Kidney tubule cell (primary cell): Measurements from ENCODE around the gene NAT16.

Experiments used
- DNase-seq: peaks from one replicate; pipeline ENCODE4 v3.0.0-alpha.2; 2018; ENCODE audit warnings: low spot score

The NAT16 gene

DNA sequence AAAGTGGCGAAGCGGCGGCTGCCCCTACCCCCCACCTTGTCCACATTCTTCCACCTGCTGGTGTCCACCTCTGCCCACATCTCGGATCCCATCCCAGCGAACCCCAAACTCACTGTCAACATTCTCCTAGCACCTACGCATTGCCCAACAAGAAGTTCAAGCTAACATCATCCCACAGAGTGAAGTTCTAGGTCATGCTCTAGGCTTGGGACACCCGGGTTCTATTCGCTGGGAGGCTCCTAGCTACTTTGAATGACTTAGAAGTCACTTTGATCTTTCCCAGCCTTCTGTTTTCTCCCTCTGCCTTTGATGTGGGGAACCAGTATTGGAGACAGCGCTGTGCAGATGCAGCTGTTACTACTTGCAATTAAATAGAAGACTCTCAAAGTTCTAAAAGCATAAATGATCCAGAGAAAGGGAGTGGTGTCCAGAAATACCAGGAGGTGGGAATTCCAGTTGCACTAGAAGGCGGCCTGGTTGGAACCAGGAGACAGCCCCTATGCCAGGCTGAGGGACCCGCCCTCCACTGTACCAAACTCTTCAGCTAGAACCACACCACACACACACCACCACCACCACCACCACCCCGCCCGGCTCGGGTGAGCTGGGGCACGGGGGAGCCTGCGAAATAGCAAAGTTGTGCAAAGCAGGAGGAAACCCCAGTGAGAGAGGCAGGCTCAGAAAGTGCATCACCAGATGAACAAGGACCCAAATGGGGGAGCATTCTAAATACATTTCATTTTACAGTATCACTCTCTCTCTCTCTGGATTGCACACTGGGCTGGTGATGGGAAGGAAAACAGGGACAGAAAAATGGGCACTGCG, 9.3 kb downstream of the NAT16 start:
- no peak for DNase-seq

DNA sequence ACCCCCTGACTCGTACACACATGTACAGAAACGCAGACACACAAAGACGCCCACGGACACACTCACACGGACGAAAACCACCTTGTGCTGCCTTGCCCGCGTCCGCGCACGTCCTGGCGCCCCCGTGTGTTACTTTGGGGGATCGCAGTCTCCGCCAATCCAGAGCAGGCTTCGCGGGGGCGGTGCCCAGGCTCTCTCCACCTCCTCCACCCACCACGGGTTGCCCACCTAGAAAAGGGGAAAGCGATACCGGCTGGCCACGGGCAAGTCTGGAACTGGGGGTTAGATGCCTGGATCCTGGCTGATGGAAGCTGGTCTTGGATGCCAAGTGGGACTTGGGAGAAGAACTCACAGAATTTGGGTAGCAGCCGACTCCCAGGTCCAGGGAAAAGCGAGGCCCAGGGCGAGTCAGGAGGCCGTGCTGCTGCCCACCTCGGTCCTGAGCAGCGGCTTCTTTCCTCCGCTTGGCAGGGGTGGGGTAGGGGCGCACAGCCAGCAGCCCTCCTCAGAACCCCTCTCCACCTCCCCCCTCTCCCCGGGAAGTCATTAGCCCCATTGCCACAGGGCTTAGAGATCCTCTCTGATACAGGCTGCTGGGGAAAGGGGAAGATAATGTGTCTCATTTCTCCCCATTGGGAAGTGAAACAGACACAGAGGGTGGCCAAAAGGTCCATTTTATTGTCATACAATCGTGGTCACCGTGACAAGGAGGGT, 10.1 kb downstream of the NAT16 start:
- DNase-seq = peak; percentile 63

DNA sequence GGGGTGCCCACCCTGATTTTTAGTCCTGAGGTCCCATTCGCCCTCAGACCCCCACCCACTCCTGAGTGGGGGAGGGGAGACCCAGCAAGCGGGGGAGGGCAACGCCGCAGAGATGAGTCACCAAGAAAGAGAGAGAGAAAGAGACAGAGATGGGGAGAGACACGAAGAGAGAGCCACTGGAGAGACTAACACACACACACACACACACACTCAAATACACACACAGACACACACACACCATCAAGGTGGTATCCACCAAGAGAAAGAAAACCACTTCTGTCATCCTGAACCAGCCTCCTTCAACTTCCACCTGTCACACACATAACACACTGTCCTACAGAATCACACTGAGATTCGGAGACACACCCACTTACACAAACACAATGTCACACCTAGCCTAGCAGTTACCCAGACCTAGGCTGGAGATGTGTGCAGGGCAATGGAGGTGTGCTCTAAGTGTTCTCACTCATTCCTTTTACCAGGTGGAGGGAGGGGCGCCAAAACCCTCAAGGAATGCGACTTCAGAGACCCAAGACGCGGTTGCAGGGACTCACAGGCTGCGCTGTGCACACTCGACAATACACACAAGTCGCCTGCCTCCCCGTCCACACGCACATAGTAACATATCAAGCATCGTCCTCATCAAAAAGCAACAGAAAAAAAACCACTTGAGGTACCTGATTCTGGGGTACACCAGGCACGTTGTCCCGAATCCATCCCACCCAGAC, 10.8 kb downstream of the NAT16 start:
- no peak for DNase-seq

DNA sequence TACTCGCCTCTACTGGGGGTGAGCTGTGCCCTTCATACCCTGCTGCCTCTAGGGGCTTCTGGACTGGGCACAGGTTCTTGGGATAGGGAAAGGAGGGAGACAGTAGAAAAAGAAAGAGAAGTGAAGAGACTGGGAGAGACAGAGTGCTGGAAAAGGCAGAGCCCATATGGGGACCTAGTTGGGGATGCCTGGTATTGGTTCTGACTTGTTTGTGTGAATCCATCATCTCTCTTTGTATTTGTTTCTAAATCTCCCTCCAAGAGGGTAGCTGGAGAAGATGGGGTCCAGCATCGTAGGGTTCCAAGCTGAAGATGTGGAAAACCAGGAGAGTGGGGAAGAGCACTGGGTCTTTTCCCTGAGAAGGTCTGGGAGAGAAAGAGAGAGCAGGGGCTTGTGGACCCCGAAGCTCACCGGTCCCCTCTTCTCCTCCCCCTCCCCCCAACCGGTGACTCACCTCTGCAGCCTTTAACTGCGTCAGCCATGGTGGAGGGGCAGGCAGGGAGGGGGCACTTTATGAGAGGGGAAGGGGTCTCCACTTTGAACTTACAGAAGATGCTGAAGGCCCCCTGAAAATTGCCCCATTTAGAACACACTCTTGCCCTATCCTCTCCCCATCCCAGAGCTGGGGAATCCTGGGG, 11.6 kb downstream of the NAT16 start:
- DNase-seq = no peak

DNA sequence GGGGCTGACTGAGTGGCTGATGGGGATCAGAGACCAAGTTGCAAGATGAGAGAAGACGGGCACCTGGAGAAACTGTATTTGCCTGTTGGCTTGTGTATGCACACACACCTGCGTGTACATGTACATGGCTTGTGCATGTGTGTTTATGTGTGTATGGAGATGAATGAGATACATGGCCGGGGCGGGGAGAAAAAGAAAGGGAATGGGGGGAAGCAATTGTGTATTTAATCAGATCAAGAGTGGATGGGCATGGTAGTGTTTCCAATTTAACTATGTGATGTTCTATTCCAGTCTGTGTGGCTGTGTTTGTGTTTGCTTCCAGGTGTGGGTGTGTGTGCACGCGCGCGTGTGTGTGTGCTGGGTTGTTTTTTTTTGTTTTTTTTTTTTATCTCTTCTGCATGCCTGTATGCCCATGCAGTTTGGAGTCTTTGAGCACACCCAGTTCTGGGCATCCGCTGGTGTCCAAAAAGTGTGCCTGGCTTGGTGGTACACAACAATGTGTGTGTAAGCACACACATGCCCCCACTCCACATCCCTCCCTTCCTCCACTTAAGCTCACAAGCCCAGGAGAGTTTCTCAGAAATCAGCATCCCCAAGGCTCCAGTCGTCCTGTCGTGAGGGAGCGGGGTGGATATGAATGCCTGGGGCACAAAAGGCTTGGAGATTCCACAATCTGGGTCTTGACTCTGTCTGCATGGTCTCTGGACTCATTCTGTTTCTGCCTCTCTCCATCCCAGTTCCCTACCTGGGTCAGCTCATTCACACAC, 12.3 kb downstream of the NAT16 start:
- DNase-seq = no peak

DNA sequence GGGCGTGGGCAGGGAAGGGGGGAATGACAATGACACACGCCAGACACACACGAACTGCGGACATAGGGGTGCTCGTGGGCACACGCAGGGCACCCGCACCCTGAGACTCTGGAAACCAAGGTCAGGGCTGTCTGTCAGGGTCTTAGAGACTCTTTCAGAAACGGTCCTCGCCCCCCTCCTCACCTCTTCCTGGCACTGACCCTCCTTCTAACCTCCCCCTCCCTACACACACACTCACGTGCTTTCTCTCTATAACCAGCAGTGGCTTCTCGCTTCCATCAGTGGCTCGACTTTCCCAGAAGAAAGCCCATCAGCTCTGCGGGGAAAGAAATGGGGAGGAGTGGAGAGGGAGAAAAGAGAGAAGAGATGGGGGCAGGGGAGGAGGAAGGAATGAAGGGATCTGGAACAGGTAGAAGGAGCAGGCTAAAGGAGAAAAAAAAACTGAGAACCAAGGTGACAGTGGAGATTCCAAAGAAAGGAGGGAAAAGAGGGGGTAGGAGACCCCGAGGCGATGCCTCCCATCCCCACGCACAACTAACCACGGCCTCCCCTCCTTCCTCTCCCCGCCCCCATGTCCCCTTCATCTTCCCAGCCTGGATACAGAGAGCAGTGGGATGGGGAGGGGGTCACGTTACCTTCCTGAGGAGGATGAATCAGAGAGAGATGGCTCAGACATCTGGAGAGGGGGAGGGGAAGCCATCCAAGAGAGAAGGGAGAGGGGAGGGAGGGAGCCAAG, 13.0 kb downstream of the NAT16 start:
- DNase-seq = peak; percentile 25

DNA sequence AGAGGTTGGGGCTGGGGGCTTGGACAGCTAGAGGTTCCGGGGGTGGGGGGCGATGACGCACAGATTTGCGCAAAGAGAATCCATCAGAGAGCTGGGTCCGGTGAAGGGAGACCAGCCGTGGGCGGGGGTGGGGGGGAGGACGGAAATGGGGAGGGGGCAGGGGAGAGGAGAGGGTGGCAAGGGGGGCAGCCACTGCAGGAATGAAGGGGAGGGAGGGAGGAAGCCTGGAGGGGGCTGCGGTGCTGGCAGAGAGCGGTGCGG, 13.5 kb downstream of the NAT16 start:
- no peak for DNase-seq

DNA sequence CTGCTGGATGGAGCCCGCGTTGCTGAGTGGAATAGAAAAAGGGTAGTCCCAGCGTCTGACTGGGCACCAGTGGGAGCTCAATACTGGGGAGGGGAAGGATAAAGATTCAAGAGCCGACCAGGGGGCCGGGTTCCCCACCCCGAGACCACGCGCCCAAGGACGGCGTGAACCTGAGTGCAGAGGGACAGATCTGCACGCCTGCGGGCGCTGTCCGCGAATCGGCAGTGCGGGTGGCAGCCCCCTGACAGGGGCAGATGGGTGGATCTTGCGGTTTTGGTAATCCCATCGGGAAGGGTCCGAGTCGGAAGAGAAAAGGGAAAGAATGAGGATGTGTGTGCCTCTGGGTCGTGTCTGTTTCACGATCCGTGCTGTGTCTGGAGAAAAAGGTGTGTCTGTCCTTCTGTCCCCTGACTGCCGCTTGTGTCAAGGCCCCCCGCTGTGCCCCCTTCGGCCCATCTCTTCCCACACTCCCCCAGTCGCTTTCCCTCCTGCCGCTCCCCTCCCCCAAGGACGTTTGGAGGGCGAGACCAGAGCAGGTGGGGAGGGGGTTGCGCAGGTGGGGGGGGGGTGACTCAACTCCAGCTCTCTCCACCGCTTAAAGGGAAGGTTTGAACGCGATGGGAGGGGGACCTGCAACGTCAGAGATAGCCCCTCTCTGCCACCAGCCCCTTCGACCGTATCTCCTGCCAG, 14.0 kb downstream of the NAT16 start:
- no peak for DNase-seq

DNA sequence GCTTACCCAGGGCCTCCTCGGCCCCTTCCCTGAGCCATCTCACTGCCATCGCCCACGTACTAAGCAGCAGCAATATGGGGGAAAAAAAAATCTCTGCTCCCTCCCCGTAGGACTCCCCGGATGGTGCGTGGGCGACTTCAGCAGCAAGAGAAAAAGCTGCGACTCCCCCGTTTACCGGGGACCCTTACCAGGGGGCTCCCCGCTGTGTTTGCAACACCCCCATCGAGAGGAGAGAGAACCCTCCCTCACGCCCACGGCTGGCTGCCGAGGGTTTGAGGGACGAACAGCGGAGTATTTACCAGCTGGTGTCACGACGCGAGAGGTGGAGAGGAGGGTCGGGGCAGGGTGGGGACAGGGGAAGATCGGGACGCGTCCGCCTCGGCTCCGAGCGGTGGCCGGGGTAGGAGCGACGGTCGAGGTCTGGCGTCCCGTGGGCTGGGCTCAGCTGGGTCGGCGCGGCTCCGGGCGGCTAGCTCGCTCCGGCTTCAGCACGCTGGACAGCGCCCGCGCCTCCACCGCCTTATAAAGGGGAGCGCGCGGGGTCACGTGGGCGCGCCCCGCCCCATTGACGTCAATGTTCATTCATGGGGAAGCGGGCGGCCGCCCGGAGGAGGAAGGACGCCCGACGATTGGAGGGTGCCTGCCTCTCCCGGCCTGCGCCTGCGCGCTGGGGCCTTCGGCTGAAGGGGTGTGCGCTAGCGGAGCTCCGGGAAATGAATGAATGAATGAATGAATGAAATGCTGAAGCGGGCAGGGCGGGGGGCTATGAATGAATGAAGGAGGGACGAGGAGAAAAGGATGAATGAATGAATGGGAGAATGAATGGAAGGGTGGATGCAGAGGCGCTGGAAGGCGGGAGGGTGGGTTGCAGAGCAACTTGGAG, 14.8 kb downstream of the NAT16 start, which contains the start of gene VGF:
VGF (minus strand) TSS at position 495 of the 883 bp plus-strand sequence. CDS start 726 bp downstream, outside the sequence.
- DNase-seq = peak; percentile 95

DNA sequence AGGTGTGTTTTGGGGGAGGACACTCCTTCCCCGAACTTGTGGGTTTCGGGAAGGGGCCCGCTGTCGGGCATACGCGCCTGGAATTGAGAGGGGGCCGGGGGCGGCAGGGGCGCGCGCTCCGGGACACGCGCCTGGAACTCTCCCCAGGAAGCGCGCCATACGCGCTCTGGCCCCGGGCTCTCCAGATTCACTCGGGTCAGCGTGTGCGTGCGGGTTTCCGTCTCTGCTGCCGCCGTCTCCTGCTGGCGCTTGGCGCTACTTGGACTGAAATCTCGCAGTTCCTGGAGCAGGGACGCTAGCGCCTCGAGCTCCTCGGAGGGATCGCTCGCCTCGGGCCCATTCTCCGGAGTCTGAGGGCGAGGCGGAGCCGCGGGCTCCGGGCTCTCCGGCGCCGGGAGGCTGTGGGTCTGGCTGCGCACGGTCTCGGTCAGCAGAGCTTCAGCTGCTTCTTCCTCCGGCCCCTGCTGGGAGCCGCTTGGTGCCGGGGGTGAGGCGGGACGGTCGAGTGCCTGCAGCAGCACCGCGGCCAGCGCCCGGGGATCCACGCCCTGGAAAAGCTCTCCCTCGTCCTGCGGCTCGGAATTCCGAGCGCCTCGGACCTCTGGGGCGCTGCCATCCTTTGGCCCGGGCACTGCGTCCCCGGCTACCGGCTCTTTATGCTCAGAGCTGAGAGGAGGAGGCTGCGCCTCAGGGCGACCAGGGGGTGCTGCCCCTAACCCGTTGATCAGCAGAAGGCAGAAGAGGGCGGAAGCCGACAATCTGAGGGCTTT, 15.8 kb downstream of the NAT16 start:
- DNase-seq = peak; percentile 76

DNA sequence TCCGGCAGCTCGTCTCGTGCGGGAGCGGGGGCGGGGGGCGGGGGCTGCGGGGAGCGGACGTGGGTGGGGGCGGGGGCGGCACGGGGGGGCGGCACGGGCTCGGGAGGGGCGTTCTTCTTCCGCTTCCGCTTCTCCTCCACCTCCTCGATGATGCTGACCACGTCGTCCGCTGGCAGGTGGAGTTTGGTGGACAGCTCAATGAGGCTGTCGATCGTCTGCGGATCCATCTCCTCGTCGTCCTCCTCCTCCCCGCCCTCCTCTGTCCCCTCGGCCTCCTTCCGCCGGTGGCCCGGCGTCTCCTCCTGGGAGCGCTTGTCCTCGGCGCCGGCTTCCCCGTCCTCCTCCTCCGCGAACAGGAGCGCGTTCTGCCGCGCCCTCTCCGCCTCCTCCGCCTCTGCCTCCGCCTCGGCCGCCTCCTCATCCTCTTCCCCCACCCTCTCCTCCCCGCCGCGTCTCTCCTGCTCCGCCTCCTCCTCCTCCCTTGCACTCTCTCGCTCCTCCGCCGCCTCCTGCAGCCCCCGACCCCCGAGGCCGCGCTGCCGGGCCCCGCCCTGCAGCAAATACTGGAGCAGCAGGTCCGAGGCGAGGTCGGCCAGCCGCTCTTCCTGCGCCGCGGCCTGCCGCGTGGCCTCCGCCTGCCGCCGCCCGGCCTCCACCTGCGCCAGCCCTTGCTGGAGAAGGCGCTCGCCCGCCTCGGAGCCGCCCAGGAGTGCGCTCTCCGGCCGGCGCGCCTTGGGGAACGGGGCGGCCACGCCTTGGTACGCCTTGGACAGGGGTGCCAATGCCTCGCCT, 16.6 kb downstream of the NAT16 start:
- DNase-seq = peak; percentile 67

DNA sequence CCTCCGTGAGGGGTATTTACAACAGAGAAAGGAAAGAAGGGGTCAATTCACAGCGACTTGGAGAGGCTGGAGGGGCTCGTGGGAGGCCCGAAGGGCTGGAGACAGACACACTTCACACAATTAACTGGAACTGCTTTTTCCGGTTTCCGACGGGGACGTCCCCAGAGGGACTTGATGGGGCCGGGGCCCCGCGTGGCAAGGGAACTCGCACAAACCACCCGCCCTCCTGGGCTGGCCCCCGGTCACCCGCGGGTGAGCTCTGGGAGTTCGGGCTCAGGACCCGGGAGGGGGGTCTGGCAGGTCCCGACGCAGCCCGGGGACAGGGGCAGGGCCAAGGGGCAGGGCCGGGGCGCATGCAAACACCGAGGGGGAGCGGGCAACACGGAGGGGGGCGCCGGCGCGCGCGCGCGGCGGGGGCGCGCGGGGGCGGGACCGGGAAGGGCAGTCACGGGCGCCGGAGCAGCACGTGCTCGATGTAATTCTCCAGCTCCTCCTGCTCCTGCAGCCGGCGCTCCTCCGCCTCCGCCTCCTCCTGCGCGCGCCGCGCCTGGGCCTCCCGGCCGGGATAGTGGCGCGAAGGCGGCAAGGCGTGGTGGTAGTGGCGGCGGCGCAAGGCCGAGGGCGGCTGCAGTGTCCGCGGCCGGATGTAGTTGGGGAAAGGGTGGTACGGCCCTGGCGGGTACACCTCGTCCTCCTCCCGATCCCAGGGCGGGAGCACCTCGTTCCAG, 17.4 kb downstream of the NAT16 start:
- peak; percentile 68 for DNase-seq

DNA sequence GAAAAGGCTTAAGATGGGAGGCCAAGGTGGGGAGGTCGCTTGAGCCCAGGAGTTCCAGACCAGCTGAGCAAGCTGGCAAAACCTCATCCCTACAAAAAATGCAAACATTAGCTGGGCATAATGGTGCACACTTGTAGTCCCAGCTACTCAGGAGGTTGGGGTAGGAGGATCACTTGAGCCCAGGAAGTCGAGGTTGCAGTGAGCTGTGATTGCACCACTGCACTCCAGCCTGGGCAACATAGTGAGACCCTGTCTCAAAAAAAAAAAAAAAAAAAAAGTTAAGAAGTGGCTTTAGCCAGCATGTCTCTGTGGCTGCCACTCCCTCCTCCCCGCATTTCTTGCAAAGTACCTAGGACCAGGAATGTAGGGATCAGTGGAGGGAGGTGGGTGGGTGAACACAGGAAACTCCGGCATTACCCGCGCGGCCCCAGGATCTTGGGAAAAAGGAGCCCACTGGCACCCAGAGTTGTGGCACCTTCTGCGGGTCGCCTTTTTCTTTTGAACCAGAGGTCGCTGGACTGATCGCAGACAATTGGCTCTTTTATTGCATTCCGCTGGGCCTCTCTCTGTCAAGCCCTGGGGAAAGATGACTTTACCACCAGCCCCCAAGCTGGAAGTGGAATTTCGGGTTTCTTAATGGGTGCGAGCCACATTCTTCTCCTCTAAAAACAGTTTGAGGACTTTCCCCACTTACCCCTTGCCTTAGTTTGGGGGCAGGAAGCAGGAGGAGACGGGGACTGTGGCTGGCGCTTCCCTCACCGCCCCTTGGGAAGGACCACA, 18.2 kb downstream of the NAT16 start:
- DNase-seq = no peak

DNA sequence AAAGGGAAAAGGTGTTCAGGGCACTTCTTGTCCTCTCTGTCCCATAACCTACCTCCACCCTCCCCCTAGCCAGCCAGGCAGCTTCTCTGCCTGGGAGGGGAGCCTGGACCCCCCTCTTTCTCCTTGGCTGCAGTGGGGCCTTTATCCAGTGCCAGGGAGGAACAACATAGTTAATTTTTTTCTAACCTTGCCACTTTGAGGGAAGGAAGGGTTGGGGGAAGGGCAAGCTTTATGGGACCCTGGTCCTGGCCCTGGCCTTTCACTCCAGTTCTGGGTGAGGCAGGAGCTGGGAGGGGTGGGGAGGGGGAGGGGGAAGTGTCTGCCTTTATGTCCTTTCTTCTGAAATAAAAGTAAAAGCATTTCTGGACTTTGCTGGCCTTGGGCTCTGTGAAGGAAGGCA, 19.2 kb downstream of the NAT16 start:
- DNase-seq = no peak

DNA sequence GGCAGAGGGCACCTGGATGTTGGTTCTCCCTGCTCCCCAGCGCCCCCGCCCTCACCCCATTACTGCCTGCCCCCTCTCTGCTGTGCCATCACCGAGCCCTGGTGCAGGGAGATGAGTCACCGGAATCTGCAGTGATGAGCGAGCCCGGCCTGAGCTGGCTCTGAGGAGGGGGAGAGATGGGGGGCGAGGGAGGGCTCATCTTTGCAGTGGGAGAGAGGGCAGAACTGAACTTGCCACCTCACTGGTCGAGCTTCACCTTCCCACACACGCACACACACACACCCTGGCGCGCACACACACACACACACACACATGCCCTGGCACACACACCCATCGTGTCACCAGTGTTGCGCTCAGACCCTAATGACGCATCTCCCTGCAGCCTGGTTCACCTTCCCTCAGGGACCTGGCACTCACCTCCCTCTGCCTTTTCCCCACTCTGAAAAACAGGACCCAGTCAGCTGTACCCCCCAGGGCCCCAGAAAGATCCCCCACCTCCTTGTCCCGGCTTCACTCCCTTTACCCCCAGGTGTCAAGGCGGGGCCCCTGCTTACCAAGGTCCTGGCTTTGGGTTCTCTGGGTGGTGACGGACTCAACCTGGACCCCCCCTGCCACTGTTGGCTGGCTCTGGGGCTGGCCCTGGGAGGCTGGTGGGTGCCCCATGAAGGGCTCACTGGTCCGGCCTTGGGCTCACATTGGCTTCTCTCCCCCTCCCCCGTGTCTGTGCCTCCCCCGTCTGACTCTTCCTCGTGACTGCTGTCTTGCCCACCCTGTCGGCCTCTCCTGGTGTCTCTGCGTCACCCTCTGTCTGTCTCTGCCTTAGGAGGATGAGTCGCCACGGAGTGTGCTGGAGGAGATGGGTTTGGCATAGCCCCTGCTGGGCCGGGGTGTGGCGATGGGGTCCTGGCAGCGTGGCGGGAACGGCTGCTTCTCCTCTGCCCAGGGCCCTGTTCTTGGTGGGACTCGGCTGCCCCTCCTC, 20.1 kb downstream of the NAT16 start:
- DNase-seq = peak; percentile 74
